HG03342 (cell line): ENCODE results near the gene LRRC27.

ENCODE experiments used
- ATAC-seq: cut with Tn5 transposase; IDR thresholded peaks from one replicate; pipeline ENCODE4 v1.9.1; 2021; ENCODE audit warnings: mild to moderate bottlenecking, moderate library complexity; ENCODE audit not compliant: unreplicated experiment

Gene LRRC27

DNA sequence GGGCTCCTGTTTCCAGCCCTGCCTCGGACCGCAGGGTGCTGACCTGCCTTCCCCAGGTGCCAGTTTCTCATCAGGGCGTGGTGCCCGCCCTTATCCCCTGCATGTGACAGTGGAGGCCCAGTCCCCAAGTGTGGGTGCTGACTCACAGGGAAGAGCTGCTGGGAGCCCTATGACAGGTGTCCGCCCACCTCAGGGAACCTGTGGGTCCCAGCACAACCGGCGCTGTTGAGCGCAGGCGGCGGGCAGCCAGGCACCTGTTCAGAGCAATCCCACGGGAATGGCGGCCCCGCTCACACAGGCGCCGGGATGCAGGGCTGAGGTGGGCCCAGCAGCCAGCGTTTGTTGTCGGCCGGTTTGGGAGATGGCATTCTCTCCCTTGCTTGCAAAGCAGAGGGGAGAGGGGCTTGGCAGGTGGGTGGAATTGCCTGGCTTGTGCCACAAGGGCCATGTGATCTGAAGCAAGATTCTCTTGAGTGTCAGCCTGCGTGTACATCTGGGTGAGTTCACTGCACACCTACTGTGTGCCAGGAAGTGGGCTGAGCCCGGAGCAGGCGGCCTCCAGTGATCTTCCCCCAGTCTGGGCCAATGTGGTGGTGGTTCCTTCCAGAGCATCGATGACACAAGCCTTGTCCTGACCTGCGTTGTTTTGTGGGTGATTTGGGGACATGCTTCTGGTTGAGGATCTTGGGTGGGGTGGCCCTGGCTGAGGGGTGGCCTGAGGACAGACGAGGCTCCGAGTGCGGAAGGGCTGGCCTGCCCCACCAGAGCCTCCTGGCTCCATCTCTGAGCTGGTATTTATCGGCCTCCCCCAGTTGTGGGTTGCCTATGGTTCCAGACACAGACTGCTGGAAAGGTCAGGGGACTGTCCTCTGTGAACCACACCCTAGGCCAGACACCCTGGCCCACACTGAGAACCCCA is 67.4 kb downstream of the LRRC27 start:
- ATAC-seq: no peak

DNA sequence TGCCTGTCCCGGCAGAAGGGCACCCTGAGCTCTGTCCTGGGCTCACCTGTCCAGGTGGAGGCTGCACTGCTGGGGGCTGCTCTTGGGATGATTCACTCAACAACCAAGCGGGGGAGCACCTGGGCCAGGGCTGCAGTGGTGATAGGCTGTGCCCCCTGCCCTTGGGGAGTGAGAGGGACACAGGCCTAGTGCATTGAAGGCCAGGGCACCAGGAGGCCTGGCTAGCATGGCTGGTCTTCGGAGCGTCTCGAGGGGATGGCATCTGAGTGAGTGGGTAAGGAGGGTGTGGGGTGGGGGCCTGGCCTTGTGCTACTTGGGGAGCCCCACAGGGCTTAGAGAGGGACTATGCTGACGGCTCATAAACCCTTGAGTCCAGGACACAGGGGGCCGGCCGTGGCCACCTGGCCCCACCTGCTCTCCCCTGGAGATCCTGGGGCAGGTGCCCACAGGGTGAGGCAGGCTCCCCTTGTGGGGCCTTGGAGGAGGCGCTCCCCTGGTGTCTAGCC is 68.1 kb downstream of the LRRC27 start:
- no peak for ATAC-seq

DNA sequence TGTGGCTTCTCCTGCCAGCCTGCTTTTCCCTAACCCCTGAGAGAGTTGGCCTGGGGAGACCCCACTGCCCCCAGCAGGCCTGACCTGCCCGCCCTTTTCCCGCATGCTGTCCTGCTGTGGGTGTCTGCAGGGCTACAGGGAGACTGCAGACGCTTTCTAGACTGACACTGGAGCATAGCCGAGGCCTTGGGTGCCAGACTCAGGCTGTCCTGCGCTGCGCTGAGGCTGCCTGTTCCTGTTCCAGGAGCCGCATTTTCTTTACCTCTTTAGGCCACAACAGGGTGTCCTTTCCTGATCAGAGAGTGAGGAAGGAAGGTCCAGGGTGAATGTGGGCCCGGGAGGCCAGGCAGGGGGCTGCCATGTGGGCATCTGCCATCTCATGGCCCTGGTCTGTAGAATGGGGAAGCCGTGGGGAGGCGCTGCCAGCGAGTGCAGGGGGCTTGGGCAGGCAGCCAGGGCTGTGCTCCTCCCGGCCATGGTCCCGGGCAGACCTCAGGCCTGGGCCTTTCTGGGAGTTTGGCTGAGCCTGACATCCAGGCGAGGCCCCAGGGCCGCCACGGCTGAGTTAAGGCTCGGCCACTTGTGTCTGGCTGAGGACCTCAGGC is 68.7 kb downstream of the LRRC27 start:
- no peak for ATAC-seq

DNA sequence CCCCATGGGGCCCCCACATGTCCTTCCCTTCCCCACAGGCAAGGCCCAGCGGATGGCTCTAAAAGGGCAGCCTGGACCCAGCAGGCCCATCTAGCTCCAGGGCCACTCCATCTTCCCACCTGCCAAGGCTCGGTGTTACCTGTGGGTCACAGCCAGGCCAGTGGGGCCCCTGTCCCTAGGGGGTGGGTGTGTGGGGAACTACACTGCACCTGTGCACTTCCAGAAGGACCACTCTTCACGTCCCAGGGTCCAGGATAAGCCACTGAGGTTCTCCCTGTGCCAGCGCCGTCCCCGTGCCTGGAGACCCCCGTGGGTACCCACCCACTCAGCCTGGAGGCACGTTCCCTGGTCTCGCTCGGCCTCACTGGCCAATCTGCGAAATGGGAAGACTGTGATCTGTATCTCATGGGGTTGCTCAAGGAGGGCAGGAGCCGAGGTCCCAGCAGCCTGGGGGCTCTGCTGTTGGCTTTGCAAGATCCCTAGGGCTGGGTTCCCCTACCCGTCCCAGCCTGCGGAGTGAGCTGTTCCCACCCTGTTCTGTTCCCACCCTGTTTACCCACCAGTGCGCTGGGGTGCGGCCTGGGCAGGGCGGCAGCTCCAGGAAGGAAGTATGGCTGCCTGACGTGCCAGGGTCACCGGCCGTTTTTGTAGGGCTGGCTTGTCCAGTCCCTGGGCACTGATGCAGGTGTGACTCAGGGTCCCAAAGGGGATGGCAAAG is 69.6 kb downstream of the LRRC27 start:
- no peak for ATAC-seq

DNA sequence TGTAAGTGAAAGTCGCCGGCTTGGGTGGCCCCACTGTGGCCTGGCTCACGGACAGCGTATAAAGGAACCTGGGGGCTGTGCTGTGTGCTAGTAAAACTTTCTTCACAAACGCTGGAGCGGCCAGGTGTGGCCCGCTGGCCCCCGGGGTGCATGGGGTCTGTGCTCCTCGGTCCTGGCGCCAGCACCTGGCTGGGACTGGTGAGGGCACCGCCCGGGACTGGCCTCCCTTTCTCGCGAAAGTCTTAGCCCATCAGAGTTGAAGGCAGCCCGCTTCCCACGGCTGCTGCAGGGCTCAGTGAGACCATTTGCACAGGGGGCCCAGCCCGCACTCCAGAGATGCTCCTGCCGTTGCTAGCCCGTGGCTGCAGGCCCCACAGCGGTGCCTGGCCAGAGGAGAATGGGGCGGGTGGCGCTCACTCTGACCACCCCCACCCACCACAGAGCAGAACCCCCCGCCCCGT is 70.8 kb downstream of the LRRC27 start:
- ATAC-seq: no peak

DNA sequence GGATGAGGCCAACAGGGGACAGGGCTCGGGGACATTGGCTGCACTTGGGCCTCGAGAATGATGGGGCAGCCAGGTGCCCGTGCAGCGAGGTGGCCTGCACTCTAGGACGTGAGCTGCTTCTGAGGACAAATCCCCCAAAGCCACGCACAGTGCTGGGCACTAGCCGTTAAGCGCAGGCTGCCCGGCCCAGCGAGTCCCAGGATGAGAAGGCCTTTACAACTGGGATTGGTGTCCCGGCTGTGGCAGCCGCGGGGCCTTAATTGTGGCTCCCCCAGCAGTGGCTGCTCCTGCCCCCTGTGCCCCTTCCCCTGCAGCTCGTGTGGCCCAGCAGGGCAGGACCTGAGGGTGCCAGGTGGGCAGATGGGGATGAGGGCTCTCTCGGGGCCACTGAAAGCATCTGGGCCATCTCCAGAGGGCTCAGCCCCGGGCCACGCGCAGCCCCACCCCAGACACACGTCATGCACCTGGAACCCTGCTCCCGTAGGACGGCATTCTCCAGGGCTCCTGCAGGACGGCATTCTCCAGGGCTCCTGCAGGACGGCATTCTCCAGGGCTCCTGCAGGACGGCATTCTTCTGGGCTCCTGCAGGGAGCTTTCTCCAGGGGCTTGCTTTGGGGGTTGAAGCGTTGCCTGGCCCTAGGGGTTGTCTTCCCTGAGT is 71.6 kb downstream of the LRRC27 start:
- ATAC-seq: no peak

DNA sequence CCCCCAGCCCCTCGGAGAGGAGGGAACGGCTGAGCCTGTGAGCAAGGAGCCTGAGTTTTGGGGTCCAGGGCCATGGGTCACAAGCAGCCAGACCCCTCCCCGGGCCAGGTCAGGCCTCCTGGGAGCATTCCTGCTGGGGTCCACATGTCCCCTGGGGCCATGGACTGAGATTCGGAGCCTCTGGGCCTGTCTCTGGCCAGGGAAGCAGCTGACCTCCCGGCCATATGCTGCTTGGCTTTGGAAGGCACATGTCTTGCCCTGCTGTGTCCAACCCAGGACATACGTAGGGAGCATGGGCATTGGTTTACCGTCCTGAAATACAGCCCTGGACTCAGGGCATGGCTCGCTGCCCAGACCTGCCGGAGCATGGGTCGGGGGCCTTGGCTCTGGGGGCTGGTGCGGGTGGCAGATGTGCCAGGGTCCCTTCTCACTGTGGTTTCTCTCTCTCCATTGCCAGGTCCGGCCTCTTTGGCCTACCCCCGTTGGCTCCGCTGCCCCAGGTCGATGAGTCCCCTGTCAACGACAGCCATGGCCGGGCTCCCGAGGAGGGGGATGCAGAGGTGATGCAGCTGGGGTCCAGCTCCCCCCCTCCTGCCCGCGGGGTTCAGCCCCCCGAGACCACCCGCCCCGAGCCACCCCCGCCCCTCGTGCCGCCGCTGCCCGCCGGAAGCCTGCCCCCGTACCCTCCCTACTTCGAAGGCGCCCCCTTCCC is 72.3 kb downstream of the LRRC27 start:
- ATAC-seq: no peak

DNA sequence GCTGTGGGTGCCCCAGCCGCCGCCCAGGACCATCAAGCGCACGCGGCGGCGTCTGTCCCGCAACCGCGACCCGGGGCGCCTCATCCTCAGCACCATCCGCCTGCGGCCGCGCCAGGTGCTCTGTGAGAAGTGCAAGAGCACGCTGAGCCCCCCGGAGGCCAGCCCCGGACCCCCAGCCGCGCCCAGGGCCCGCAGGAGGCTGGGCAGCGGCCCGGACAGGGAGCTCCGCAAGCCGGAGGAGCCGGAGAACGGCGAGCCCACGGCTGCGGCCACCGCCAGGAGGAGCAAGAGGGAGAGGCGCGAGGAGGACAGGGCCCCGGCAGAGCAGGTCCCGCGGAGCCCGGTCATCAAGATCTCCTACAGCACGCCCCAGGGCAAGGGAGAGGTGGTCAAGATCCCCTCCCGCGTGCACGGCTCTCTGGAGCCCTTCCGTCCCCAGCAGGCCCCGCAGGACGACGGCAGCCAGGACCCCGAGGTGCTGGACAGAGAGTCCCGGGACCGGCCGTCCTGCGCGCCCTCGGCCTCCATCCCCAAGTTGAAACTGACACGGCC is 73.0 kb downstream of the LRRC27 start:
- ATAC-seq: no peak

DNA sequence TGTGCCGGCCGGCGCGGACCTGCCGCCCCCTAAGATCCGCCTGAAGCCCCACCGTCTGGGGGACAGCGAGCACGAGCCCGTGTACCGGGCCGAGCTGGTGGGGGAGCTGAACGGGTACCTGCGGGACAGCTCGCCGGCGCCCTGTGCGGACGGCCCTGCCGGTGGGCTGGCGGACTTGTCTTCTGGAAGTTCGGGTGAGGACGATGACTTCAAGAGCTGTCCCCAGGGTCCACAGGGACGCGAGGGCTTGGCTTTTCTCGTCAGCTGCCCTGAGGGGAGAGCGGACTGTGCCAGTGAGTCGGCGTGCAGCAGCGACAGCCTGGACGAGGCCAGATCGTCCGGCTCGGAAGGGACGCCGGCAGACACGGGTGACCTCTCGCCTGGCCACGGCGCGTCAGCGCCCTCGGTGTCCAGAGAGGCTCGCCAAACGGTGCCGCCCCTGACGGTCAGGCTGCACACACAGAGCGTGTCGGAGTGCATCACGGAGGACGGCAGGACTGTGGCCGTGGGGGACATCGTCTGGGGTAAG is 73.5 kb downstream of the LRRC27 start:
- no peak for ATAC-seq

DNA sequence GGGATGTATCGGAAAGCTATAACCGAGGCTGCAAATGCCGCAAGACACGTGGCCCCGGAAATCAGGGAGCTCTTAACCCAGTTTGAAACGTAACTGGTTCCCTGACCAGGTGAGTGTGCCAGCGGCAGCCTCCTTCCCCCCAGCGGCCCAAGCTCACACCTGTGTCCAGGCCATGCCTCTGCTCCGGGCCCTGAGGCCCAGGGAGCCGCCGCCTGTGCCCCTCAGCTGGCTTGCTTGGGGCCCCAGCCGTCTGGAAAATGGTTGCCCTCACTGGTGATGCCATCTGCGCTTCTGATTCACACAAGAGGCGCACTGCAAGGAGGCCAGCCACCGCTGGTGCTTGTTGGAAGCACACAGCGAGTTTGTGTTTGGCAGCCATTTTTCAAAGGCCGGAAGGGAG is 74.2 kb downstream of the LRRC27 start:
- ATAC-seq: no peak

DNA sequence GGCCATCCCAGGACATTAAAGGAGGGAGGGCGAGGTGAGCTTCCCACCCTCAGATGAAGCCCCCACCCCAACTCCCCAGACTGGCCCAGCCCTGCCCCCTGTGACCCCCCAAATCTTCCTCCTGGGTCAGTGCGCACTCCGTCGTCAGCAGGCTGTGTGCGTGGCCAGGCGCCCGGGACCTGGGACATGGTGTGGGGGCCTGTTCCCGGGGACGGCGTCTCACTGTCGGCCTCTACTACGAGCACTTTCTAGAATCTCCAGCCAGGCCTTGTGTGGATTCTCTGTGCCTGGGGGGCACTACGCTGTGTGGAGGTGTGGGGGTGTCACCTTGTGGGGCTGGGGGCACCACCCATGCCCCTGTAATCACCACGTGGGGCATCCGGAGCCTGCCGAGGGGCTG is 74.8 kb downstream of the LRRC27 start:
- ATAC-seq: no peak

DNA sequence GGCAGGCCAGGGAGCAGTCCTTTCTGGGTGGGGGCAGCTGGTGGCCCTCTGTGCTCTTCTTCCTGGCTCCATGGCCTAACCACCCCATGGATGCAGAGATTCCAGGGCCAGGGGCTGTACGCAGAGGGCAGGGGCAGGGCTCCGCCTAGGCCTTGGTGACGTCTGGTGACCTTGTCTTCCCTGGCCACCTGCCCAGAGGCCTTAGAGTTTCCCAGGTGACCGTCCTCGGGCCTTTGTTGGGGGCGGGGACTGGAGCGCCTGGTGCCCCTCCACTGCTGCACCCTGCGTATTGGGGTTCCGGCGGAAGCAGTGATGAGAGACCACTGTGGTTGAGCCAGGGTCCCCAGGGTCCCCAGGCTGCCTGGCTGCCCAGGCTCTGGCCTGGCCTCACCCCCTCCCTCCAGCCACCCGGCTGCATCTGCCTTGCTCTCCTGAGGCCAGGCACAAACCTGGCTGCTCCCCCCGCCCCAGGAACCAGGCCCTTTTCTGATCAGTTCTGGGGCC is 75.3 kb downstream of the LRRC27 start:
- no peak for ATAC-seq

DNA sequence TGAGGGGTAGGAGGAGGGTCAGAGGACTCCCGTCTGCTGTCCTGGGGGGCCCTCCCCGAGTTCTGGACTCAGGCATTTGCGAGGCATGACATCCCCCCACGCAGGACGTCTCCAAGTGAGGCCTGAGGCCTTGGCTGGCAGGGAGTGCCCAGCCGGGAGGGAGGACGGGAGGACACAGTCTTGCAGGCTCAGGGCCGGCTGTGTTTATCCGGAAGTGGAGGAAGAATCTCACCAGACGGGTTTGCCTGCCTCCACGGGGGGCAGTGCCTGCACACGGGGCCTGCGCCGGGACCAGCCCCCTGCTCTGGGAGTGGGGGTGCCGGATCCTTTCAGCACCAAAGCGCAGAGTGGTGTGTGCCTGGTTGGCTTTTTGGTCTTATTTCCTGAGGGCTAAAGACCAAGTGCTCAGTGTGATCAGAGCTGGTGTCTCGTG is 75.9 kb downstream of the LRRC27 start:
- no peak for ATAC-seq

DNA sequence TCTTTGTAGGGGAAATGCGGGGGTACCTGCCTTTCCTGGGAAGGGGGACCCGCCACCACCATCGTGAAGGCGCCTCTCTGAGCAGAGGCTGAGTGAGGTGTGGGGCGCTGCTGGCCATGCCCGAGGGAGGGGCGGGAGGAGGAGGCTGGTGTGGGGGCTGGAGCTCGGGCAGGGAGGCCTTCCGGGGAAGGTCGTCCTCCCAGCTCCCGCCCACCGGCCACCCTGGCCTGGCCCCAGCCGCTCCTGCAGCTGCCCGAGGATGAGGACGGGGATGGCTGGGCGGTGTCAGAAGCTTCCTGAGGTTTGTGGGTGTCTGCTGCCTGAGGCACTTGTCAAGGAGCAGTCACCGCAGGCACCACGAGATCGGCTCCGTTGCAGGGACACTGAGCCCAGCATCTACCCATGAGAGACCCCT is 76.4 kb downstream of the LRRC27 start:
- ATAC-seq: no peak

DNA sequence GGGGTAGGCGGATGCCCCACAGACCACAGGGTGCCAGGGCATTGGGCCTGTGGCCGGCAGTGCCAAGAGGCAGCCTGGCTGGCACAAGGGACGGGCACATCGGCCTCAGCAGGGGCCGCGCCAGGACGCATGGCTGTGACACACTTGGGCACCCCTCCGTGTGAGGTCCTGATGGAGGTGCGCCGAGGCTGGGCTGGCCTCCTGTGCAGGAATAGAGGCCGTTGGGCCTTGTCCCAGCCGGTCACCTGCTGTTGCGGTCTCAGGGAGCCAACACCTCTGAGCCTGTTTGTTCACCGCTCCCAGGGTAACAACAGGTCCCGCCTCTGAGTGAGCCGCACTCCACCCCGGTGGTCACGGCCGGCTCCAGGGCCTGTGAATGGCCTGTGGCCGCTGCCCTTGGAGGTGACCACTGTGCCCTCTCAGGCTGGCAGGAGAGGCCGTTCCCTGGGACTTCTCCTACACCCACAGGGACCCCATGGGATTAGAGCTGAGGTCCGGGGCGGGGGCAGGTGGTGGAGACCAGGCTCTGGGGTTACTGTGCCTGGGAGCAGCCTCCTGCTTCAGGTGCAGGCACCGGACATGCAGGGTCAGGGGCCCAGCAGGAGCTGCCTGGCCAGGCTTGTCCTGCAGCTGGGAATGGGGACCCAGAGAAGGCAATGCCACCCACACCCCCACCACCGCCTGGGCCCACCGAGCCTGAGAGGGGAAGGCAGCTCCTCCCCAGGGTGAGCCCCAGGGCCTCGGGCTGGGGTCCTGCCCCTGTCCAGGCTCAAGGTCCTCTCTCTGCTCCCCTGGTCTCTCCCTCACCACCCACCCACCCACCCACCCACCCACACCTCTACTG is 77.1 kb downstream of the LRRC27 start:
- no peak for ATAC-seq

DNA sequence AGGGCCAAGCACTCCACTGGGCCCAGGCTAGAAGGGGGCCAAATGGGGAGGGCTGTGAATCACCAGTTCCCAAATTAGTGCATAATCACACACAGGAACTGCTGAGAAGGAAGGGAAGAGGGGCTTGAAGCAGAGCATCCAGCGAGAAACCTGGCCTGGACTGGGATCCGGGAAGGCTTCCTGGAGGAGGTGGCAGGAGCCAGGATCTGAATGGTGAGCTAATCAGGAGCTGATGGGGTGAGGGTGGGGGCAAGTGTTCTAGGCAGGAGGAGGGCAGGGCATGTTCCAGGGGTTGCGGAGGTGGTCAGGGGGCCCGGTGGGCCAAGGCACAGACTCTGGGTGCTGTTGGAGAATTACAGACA is 77.7 kb downstream of the LRRC27 start:
- ATAC-seq: no peak

DNA sequence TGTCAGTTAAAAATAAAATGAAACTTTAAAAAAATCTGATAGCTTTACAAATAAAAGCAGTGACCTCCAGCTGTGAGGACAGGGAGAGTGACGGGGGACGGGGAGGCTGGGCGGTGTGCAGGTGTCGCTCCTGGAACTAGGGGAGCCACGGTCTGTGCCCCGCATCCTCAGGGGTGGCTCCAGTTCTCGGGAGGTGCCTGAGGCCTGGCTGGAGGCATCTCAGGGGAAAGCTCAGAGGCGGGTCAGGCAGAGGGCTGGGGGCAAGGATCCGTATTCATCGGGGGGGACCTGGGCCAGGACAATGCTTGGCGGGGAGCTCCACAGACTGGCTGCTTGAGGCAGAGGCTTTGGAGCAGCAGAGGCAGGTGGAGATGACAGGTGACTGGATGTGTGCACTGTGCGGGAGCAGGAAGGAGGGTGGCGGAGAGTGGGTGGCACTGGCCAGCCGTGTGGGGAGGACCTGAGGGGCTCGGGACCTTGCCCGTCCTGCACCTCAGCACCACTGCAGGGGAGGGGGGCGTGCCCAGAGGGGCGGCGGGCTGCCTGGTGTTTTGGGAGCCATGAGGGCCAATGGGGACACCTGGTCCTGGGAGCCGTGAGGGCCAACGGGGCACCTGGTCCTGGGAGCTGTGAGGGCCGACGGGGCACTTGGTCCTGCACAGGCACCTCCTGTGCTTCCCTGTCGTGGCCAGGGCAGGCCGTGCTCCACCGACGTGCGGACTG is 78.2 kb downstream of the LRRC27 start:
- ATAC-seq: no peak
